HL-60 (cell line): ENCODE results near the gene ESR2.

Source experiments
- CTCF ChIP-seq: IDR thresholded peaks from one replicate; pipeline ENCODE4 v1.5.1; 2011; ENCODE audit warnings: low read length, control low read depth, inconsistent platforms; ENCODE audit not compliant: insufficient read depth
- GABPA ChIP-seq: IDR thresholded peaks from 2 replicates; pipeline ENCODE4 v1.6.1; 2012; ENCODE audit warnings: low read depth
- POLR2AphosphoS5 ChIP-seq: IDR thresholded peaks from 2 replicates; pipeline ENCODE4 v1.6.1; 2012; ENCODE audit warnings: low read depth
- REST ChIP-seq: IDR thresholded peaks from 2 replicates; pipeline ENCODE4 v1.6.1; 2012; ENCODE audit warnings: low read depth; ENCODE audit not compliant: insufficient replicate concordance
- SPI1 ChIP-seq: IDR thresholded peaks from 2 replicates; pipeline ENCODE4 v1.6.1; 2012; ENCODE audit warnings: low read depth, mild to moderate bottlenecking, borderline replicate concordance

DNA sequence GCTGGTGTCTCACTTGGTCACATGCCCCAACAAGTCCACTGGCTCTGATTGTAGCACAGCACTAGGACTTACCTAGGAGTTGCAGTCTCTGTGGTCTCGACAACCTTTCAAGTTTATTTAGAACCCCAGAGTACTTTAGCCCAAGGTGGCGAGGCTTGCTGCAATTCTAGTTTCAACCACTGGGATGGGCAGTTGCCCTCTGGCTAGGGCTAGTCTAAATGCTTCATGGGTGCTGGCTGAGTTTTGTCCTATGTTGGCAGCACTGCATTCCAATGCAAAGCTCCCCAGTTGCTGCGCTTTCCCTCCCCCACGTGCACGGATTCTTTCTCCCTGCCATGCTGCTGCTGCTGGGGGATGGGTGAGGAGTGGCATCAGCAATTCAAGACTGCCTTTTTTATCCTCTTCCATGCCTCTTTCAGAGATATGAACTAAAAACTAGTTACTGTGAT lies 233.5 kb downstream of the ESR2 start:
- TF ChIP-seq CTCF (peak; percentile 38), POLR2AphosphoS5 (no peak), SPI1 (no peak), REST (no peak), GABPA (no peak)
